Spleen (tissue), 7 donors: ENCODE results near the gene KIFAP3.

Source experiments
- CTCF ChIP-seq, 11 experiments: fragments of 200-600 bp in 7 of 11; fragments of 450-650 bp in 4 of 11; sonication (generic) in 4 of 11; IDR thresholded peaks in 8 of 11; conservative IDR thresholded peaks in 3 of 11; 1 replicate in 7 of 11; 2 replicates in 4 of 11; pipeline versions ENCODE4 v1.4.0 to v1.8.0; 2016 to 2021; ENCODE audit warnings: antibody characterized with exemption in 11 of 11, inconsistent platforms in 4 of 11, mild to moderate bottlenecking in 1 of 11
- POLR2A ChIP-seq, 3 donors: fragments of 450-650 bp; IDR thresholded peaks; one replicate each; pipeline ENCODE4 v1.5.1; 2017; ENCODE audit warnings: antibody characterized with exemption in 3 of 3, mild to moderate bottlenecking in 1 of 3
- POLR2AphosphoS5 ChIP-seq, 3 donors: sonication (generic); formaldehyde crosslinking; IDR thresholded peaks; one replicate each; pipeline ENCODE4 v1.5.1; 2017; ENCODE audit warnings: antibody characterized with exemption in 3 of 3
- donor health status: DM: no; HTN: no; CAD: no; lungs with moderate emphysema.
- donor health status: DM: no; HTN: no; CAD: no.
- donor health status: DM: no; HTN: no; CAD: no.

GRCh38 chr1:169943963-169944526 is 130.4 kb downstream of the KIFAP3 start:
- TF ChIP-seq CTCF (IDR thresholded peaks at IDR 0.05 in 8 of 11, conservative IDR thresholded peaks at IDR 0.05 in 3 of 11) (no peak), POLR2AphosphoS5 (IDR thresholded peaks at IDR 0.05) (peak in 1 of 3 donors; percentile 24), POLR2A (IDR thresholded peaks at IDR 0.05) (no peak)
